HCT116 (cell line): Measurements from ENCODE around the gene SLC6A17. TPM values are rescaled to one million over a fixed set of nuclear protein-coding genes. Genes with fewer than 3 reads are reported as not detected.

Experiments used
- ATAC-seq: fragments of 200-7000 bp; cut with Tn5 transposase; 2 replicates; pipeline ENCODE4 v1.9.1; 2020; ENCODE audit warnings: mild to moderate bottlenecking, moderate library complexity
- BruUV-seq: library from RNA; stranded (reverse); fragments of 400-500 nt; replicated peaks from 2 replicates; lab custom pipeline; 2021; lab: Mats Ljungman, UMichigan
- CTCF ChIA-PET: fragments of 300-600 bp; sonication (Branson Sonifier 250); formaldehyde crosslinking; loops from one replicate; lab custom pipeline; 2021; ENCODE audit warnings: antibody characterized with exemption; lab: Charles Lee
- POLR2A ChIA-PET: fragments of 300-600, 350-600 bp; sonication (Branson Sonifier 250); formaldehyde crosslinking; loops from one replicate; lab custom pipeline; 2021; ENCODE audit warnings: antibody characterized with exemption; lab: Charles Lee
- RAD21 ChIA-PET, 2 experiments: fragments of 300-600 bp; sonication (Branson Sonifier 250); formaldehyde crosslinking; loops; one replicate each; lab custom pipeline; 2023; ENCODE audit warnings: low total read pairs in 2 of 2; ENCODE audit not compliant: uncharacterized antibody in 2 of 2, unreplicated experiment in 2 of 2, low non-redundant PET in 1 of 2; lab: Charles Lee
- DNase-seq: peaks from one replicate; pipeline ENCODE4 v3.0.0-alpha.2; 2010; ENCODE audit warnings: low read depth, low spot score
- H2AFZ ChIP-seq: fragments of 200-600 bp; shearing (Covaris generic), sonication (generic); 2 replicates; pipeline ENCODE4 v1.6.1; 2017; ENCODE audit warnings: low read depth, mixed run types, mixed read lengths, antibody characterized with exemption, low read length; ENCODE audit not compliant: poor library complexity, severe bottlenecking
- H3K27ac ChIP-seq: 2 replicates; pipeline ENCODE4 v1.5.1; 2012; ENCODE audit warnings: low read depth, low read length
- H3K27me3 ChIP-seq: fragments of 200-600 bp; sonication (generic); 2 replicates; pipeline ENCODE4 v1.6.1; 2016; ENCODE audit warnings: mixed run types, low read length, mixed read lengths; ENCODE audit not compliant: insufficient read depth
- H3K36me3 ChIP-seq, 2 experiments: fragments of 200-500 bp in 1 of 2; fragments of 200-600 bp in 1 of 2; sonication (Bioruptor generic) in 1 of 2; sonication (generic) in 1 of 2; 2 replicates each; pipeline versions ENCODE4 v1.5.1 to v1.6.1; 2014 to 2016; ENCODE audit warnings: low read length in 2 of 2, inconsistent platforms in 1 of 2, mixed read lengths in 1 of 2, mixed run types in 1 of 2; ENCODE audit not compliant: insufficient read depth in 2 of 2, control insufficient read depth in 1 of 2
- H3K4me1 ChIP-seq, 2 experiments: fragments of 200-600 bp in 1 of 2; sonication (generic) in 1 of 2; 2 replicates each; pipeline versions ENCODE4 v1.5.1 to v1.6.1; 2012 to 2017; ENCODE audit warnings: low read length in 2 of 2, inconsistent platforms in 1 of 2, mild to moderate bottlenecking in 1 of 2, mixed read lengths in 1 of 2, mixed run types in 1 of 2, moderate library complexity in 1 of 2; ENCODE audit not compliant: insufficient read depth in 2 of 2, control insufficient read depth in 1 of 2
- H3K4me2 ChIP-seq: fragments of 200-600 bp; sonication (generic); 2 replicates; pipeline ENCODE4 v1.6.1; 2017; ENCODE audit warnings: mixed run types, low read length, mixed read lengths
- H3K4me3 ChIP-seq, 2 experiments: fragments of 200-600 bp in 1 of 2; sonication (generic) in 1 of 2; replicated peaks in 1 of 2; 2 replicates each; pipeline ENCODE4 v1.5.1; 2011 to 2016; ENCODE audit warnings: low read length in 2 of 2, control low read depth in 1 of 2, low read depth in 1 of 2, mild to moderate bottlenecking in 1 of 2, mixed read lengths in 1 of 2, mixed run types in 1 of 2
- H3K79me2 ChIP-seq: fragments of 200-600 bp; sonication (generic); 2 replicates; pipeline ENCODE4 v1.6.1; 2017; ENCODE audit warnings: mild to moderate bottlenecking, mixed run types, low read length, moderate library complexity, mixed read lengths; ENCODE audit not compliant: insufficient read depth
- H3K9ac ChIP-seq: fragments of 200-600 bp; sonication (generic); 2 replicates; pipeline ENCODE4 v1.6.1; 2016; ENCODE audit warnings: low read length, mixed read lengths
- H3K9me2 ChIP-seq: fragments of 200-600 bp; sonication (generic), shearing (Covaris generic); 2 replicates; pipeline ENCODE4 v1.6.1; 2017; ENCODE audit warnings: mixed run types, mild to moderate bottlenecking, moderate library complexity; ENCODE audit not compliant: insufficient read depth
- H3K9me3 ChIP-seq, 2 experiments: fragments of 200-500 bp in 1 of 2; fragments of 200-600 bp in 1 of 2; sonication (Bioruptor generic) in 1 of 2; sonication (generic) in 1 of 2; 2 replicates each; pipeline ENCODE4 v1.6.1; 2014 to 2017; ENCODE audit warnings: low read length in 2 of 2, mixed read lengths in 2 of 2, inconsistent platforms in 1 of 2, low read depth in 1 of 2, mild to moderate bottlenecking in 1 of 2, mixed run types in 1 of 2, moderate library complexity in 1 of 2; ENCODE audit not compliant: control insufficient read depth in 1 of 2, insufficient read depth in 1 of 2
- H4K20me1 ChIP-seq: fragments of 200-600 bp; sonication (generic), shearing (Covaris generic); 2 replicates; pipeline ENCODE4 v1.6.1; 2017; ENCODE audit warnings: mixed run types, mild to moderate bottlenecking, moderate library complexity; ENCODE audit not compliant: insufficient read depth
- CBX3 ChIP-seq: IDR thresholded peaks from 2 replicates; pipeline ENCODE4 v1.6.1; 2012; ENCODE audit warnings: low read depth
- CEBPB ChIP-seq: IDR thresholded peaks from 2 replicates; pipeline ENCODE4 v1.6.1; 2012; ENCODE audit warnings: low read depth
- ELF1 ChIP-seq: IDR thresholded peaks from 2 replicates; pipeline ENCODE4 v1.6.1; 2012; ENCODE audit warnings: low read depth, borderline replicate concordance
- EZH2phosphoT487 ChIP-seq: fragments of 200-600 bp; IDR thresholded peaks from 2 replicates; pipeline ENCODE4 v1.6.1; 2018; ENCODE audit warnings: antibody characterized with exemption, borderline replicate concordance
- FOSL1 ChIP-seq: IDR thresholded peaks from 2 replicates; pipeline ENCODE4 v1.6.1; 2012; ENCODE audit warnings: low read depth
- JUND ChIP-seq: IDR thresholded peaks from 2 replicates; pipeline ENCODE4 v1.6.1; 2012
- POLR2A ChIP-seq: IDR thresholded peaks from 2 replicates; pipeline ENCODE4 v1.7.0; 2011; ENCODE audit warnings: borderline replicate concordance; ENCODE audit not compliant: insufficient read depth, insufficient read length; ENCODE audit errors: extremely low read depth
- RAD21 ChIP-seq: IDR thresholded peaks from 2 replicates; pipeline ENCODE4 v1.6.1; 2012; ENCODE audit warnings: low read depth, mild to moderate bottlenecking
- SP1 ChIP-seq: IDR thresholded peaks from 2 replicates; pipeline ENCODE4 v1.6.1; 2012; ENCODE audit warnings: low read depth
- TCF7L2 ChIP-seq: IDR thresholded peaks from 2 replicates; pipeline ENCODE4 v1.7.0; 2011; ENCODE audit warnings: borderline replicate concordance, inconsistent platforms; ENCODE audit not compliant: insufficient read depth, insufficient read length; ENCODE audit errors: extremely low read depth
- YY1 ChIP-seq: IDR thresholded peaks from 2 replicates; pipeline ENCODE4 v1.6.1; 2011; ENCODE audit warnings: low read length, low read depth, moderate library complexity, mild to moderate bottlenecking; ENCODE audit not compliant: insufficient replicate concordance; ENCODE audit errors: extremely low read depth
- ZFX ChIP-seq: fragments of 450-650 bp; IDR thresholded peaks from 2 replicates; pipeline ENCODE4 v1.6.1; 2017
- ZNF274 ChIP-seq: fragments of 200-500 bp; sonication (Bioruptor generic); IDR thresholded peaks from 2 replicates; pipeline ENCODE4 v1.6.1; 2014; ENCODE audit warnings: mild to moderate bottlenecking, low read depth, low read length, inconsistent platforms
- intact Hi-C: fragments of 100-400 bp; cut with micrococcal nuclease; formaldehyde crosslinking; loops from 2 replicates; pipeline ENCODE4 v1.10.0; 2022
- total RNA-seq: library from RNA; stranded (reverse); gene quantifications from one replicate; pipeline ENCODE4 v1.2.1, GENCODE V29; 2021; ENCODE audit not compliant: unreplicated experiment
- TF ChIP-seq, protein P1 (sequence below): IDR thresholded peaks from 2 replicates; pipeline ENCODE4 v1.6.1; 2011; ENCODE audit warnings: mild to moderate bottlenecking, low read length, moderate library complexity; ENCODE audit not compliant: insufficient replicate concordance; ENCODE audit errors: extremely low read depth

SLC6A17 gene
- total RNA-seq, 1 experiment from 2014 or later, result 10.5 TPM

DNA sequence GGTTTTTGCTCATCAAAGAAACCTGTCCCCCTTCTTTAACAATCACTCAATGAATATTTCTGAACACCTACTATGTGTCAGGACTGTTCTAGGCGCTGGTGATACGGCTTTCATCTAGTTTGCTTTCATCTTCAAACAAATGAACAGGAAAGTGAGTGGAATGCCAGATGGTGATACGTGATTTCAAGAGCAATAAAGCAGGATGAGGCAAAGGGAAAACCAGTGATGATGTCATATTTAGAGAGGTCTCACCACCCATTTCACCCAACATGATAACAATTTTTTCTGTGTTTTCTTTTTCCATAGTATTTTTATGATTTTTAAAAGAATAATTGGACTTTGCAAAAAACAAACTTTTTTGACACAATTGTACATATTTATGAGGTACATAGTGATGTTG lies 11.3 kb upstream of the SLC6A17 start:
- intact Hi-C loops, result no loop called here
- Histone ChIP-seq H3K4me3 (no peak overlapping the region), H4K20me1 (no peaks in the 10 kb centered on the region), H3K4me2 (no peak overlapping the region), H2AFZ (no peak overlapping the region), H3K27me3 (peaks cover 36% of the 10 kb centered on the region), H3K9ac (no peak overlapping the region)
- ATAC-seq, result no peak
- TF ChIP-seq YY1 (no peak), FOSL1 (no peak), ZFX (no peak), TCF7L2 (no peak), ZNF274 (no peak), JUND (no peak), POLR2A (no peak), CBX3 (no peak), RAD21 (no peak), SP1 (no peak), CEBPB (no peak), ELF1 (no peak), EZH2phosphoT487 (no peak)
- TF ChIP-seq, protein P1, sequence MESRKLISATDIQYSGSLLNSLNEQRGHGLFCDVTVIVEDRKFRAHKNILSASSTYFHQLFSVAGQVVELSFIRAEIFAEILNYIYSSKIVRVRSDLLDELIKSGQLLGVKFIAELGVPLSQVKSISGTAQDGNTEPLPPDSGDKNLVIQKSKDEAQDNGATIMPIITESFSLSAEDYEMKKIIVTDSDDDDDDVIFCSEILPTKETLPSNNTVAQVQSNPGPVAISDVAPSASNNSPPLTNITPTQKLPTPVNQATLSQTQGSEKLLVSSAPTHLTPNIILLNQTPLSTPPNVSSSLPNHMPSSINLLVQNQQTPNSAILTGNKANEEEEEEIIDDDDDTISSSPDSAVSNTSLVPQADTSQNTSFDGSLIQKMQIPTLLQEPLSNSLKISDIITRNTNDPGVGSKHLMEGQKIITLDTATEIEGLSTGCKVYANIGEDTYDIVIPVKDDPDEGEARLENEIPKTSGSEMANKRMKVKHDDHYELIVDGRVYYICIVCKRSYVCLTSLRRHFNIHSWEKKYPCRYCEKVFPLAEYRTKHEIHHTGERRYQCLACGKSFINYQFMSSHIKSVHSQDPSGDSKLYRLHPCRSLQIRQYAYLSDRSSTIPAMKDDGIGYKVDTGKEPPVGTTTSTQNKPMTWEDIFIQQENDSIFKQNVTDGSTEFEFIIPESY, result no peak
- TF ChIP-seq, all 23 proteins: peak for 0
- H3K36me3 ChIP-seq, result no peaks in the 10 kb centered on the region
- ChIA-PET CTCF (no interaction called here), POLR2A (no interaction called here), RAD21 (no interaction called here)
- BruUV-seq, result no TSS peak
- no peaks in the 10 kb centered on the region for H3K79me2 ChIP-seq
- no peaks in the 10 kb centered on the region for H3K9me2 ChIP-seq
- H3K4me1 ChIP-seq, result peaks cover 2 to 8% of the 10 kb centered on the region in 2 experiments; a peak in 1 of 4 replicates
- H3K27ac ChIP-seq, result no peak overlapping the region
- DNase-seq, result no peak
- H3K9me3 ChIP-seq, result no peaks in the 10 kb centered on the region
